Uterus (tissue), 4 donors: ENCODE measurements around the gene XPC. TPM values are rescaled to one million over a fixed set of nuclear protein-coding genes. Genes with fewer than 3 reads are reported as not detected.

ENCODE experiments used
- DNase-seq, 2 donors: peaks; one replicate each; pipeline ENCODE4 v3.0.0-alpha.2; 2019 to 2020
- H3K27ac ChIP-seq, 2 donors: fragments of 200-600 bp; sonication (generic); 1 replicate in 1 of 2; 2 replicates in 1 of 2; pipeline ENCODE4 v1.5.1; 2016 to 2018
- H3K27me3 ChIP-seq, 2 donors: fragments of 200-600 bp; sonication (generic); one replicate each; pipeline ENCODE4 v1.5.1; 2018 to 2019; ENCODE audit warnings: control low read depth in 1 of 2
- H3K36me3 ChIP-seq, 2 donors: fragments of 200-600 bp; sonication (generic); one replicate each; pipeline ENCODE4 v1.5.1; 2019; ENCODE audit warnings: control low read depth in 1 of 2
- H3K4me1 ChIP-seq, 2 donors: fragments of 200-600 bp; sonication (generic); one replicate each; pipeline ENCODE4 v1.5.1; 2018 to 2019; ENCODE audit warnings: control low read depth in 1 of 2
- H3K4me3 ChIP-seq, 2 donors: fragments of 200-600 bp; sonication (generic); 1 replicate in 1 of 2; 2 replicates in 1 of 2; pipeline ENCODE4 v1.5.1; 2018 to 2019; ENCODE audit warnings: mild to moderate bottlenecking in 1 of 2
- H3K9me3 ChIP-seq, 2 donors: fragments of 200-600 bp; sonication (generic); one replicate each; pipeline ENCODE4 v1.5.1; 2019; ENCODE audit warnings: control low read depth in 1 of 2
- CTCF ChIP-seq, 4 experiments: fragments of 200-600 bp in 2 of 4; fragments of 450-650 bp in 2 of 4; sonication (generic) in 2 of 4; IDR thresholded peaks; one replicate each; pipeline ENCODE4 v1.5.1; 2016 to 2019; ENCODE audit warnings: antibody characterized with exemption in 4 of 4, mild to moderate bottlenecking in 2 of 4, moderate library complexity in 1 of 4
- POLR2A ChIP-seq, 2 donors: fragments of 450-650 bp; IDR thresholded peaks; one replicate each; pipeline ENCODE4 v1.6.1; 2016; ENCODE audit warnings: antibody characterized with exemption in 2 of 2, mild to moderate bottlenecking in 1 of 2, moderate library complexity in 1 of 2
- intact Hi-C: fragments of 100-400 bp; cut with DNase I; formaldehyde crosslinking; loops from one replicate; pipeline ENCODE4 v1.15.1; 2023; ENCODE audit warnings: low total_unique reads
- total RNA-seq, 4 donors: library from RNA; depleted of rRNA in 3 of 4; stranded (reverse); fragments of >200 nt in 3 of 4; gene quantifications; one replicate each; pipeline versions ENCODE4 v1.1.0 to v1.2.4, GENCODE V29; 2014 to 2023
- donor health status: DM: yes; HTN: yes; CAD: no.

XPC gene
- total RNA-seq, 4 donors from 2014 or later: 15.3 to 85.8 (median 48.5) TPM

GRCh38 chr3:14156843-14157561, 21.4 kb downstream of the XPC start:
- Histone ChIP-seq H3K27me3 (no peaks in the 10 kb centered on the region), H3K36me3 (no peaks in the 10 kb centered on the region), H3K27ac (no peak overlapping the region), H3K4me3 (no peak overlapping the region), H3K9me3 (peaks cover 0 to 7% of the 10 kb centered on the region in 2 donors), H3K4me1 (no peaks in the 10 kb centered on the region)
- TF ChIP-seq POLR2A (IDR thresholded peaks at IDR 0.05) (no peak), CTCF (IDR thresholded peaks at IDR 0.05) (no peak)
- intact Hi-C loops: no loop called here
- no peak for DNase-seq

- H3K4me1 ChIP-seq: no peaks in the 10 kb centered on the region
- no peak overlapping the region for H3K4me3 ChIP-seq
- intact Hi-C loops: no loop called here
- no peaks in the 10 kb centered on the region for H3K27me3 ChIP-seq
- no peak for DNase-seq
- H3K27ac ChIP-seq: no peak overlapping the region
- TF ChIP-seq CTCF (IDR thresholded peaks at IDR 0.05) (no peak), POLR2A (IDR thresholded peaks at IDR 0.05) (no peak)
- no peaks in the 10 kb centered on the region for H3K9me3 ChIP-seq
- no peaks in the 10 kb centered on the region for H3K36me3 ChIP-seq
These were observed 22.2 kb downstream of the XPC start for GRCh38 chr3:14156201-14156600.

- H3K4me1 ChIP-seq: no peaks in the 10 kb centered on the region
- H3K36me3 ChIP-seq: no peaks in the 10 kb centered on the region
- H3K4me3 ChIP-seq: no peak overlapping the region
- DNase-seq: no peak
- intact Hi-C loops: no loop called here
- H3K27me3 ChIP-seq: no peaks in the 10 kb centered on the region
- H3K9me3 ChIP-seq: no peaks in the 10 kb centered on the region
- TF ChIP-seq POLR2A (IDR thresholded peaks at IDR 0.05): no peak
- no peak for TF ChIP-seq CTCF (IDR thresholded peaks at IDR 0.05)
- no peak overlapping the region for H3K27ac ChIP-seq
These were observed 23.4 kb downstream of the XPC start for GRCh38 chr3:14154895-14155440.

GRCh38 chr3:14154276-14154675, 24.1 kb downstream of the XPC start:
- no peak for DNase-seq
- Histone ChIP-seq H3K9me3 (no peaks in the 10 kb centered on the region), H3K4me3 (no peak overlapping the region), H3K27me3 (no peaks in the 10 kb centered on the region), H3K36me3 (no peaks in the 10 kb centered on the region), H3K27ac (no peak overlapping the region), H3K4me1 (no peaks in the 10 kb centered on the region)
- TF ChIP-seq POLR2A (IDR thresholded peaks at IDR 0.05) (no peak), CTCF (IDR thresholded peaks at IDR 0.05) (no peak)
- intact Hi-C loops: no loop called here

GRCh38 chr3:14153663-14154062, 24.7 kb downstream of the XPC start:
- Histone ChIP-seq H3K36me3 (no peaks in the 10 kb centered on the region), H3K27me3 (no peaks in the 10 kb centered on the region), H3K4me3 (no peak overlapping the region), H3K4me1 (no peaks in the 10 kb centered on the region), H3K9me3 (no peaks in the 10 kb centered on the region), H3K27ac (no peak overlapping the region)
- DNase-seq: no peak
- intact Hi-C loops: no loop called here
- no peak for TF ChIP-seq POLR2A (IDR thresholded peaks at IDR 0.05)
- no peak for TF ChIP-seq CTCF (IDR thresholded peaks at IDR 0.05)
